Astrocyte of the cerebellum (primary cell): ENCODE measurements around the gene ITGA3.

ENCODE experiments used
- DNase-seq: peaks from one replicate; pipeline ENCODE4 v3.0.0-alpha.2; 2011; ENCODE audit warnings: low read depth
- H3K4me3 ChIP-seq: 2 replicates; pipeline ENCODE4 v1.5.1; 2011; ENCODE audit warnings: mild to moderate bottlenecking, low read depth, low read length, moderate library complexity
- in situ Hi-C: cut with HindIII; loops from 2 replicates; pipeline ENCODE4 v1.10.0; 2017; ENCODE audit warnings: low sequenced_read_pairs
- TF ChIP-seq, protein P1 (sequence below): IDR thresholded peaks from 2 replicates; pipeline ENCODE4 v1.5.1; 2012; ENCODE audit warnings: low read length, low read depth, moderate library complexity, mild to moderate bottlenecking; ENCODE audit errors: missing control alignments

The ITGA3 gene

GRCh38 chr17:50103252-50103651, 47.3 kb downstream of the ITGA3 start:
- in situ Hi-C loops = no loop called here
- H3K4me3 ChIP-seq = no peak overlapping the region
- TF ChIP-seq, protein P1, sequence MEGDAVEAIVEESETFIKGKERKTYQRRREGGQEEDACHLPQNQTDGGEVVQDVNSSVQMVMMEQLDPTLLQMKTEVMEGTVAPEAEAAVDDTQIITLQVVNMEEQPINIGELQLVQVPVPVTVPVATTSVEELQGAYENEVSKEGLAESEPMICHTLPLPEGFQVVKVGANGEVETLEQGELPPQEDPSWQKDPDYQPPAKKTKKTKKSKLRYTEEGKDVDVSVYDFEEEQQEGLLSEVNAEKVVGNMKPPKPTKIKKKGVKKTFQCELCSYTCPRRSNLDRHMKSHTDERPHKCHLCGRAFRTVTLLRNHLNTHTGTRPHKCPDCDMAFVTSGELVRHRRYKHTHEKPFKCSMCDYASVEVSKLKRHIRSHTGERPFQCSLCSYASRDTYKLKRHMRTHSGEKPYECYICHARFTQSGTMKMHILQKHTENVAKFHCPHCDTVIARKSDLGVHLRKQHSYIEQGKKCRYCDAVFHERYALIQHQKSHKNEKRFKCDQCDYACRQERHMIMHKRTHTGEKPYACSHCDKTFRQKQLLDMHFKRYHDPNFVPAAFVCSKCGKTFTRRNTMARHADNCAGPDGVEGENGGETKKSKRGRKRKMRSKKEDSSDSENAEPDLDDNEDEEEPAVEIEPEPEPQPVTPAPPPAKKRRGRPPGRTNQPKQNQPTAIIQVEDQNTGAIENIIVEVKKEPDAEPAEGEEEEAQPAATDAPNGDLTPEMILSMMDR = no peak
- DNase-seq = no peak

- no peak for DNase-seq
- in situ Hi-C loops = no loop called here
- TF ChIP-seq, protein P1 = no peak
- no peak overlapping the region for H3K4me3 ChIP-seq
These were observed 48.0 kb downstream of the ITGA3 start for GRCh38 chr17:50103941-50104340.

- in situ Hi-C loops = no loop called here
- no peak for DNase-seq
- TF ChIP-seq, protein P1 = no peak
- no peak overlapping the region for H3K4me3 ChIP-seq
These were observed 49.9 kb downstream of the ITGA3 start for GRCh38 chr17:50105811-50106210.

- TF ChIP-seq, protein P1 = no peak
- H3K4me3 ChIP-seq = no peak overlapping the region
These were observed 50.7 kb downstream of the ITGA3 start for GRCh38 chr17:50106393-50107131.

GRCh38 chr17:50107790-50108414, 52.0 kb downstream of the ITGA3 start:
- in situ Hi-C loops = no loop called here

More at GRCh38 chr17:50106393-50107131, 50.7 kb downstream of the ITGA3 start:
- in situ Hi-C loops = no loop called here
- no peak for DNase-seq

GRCh38 chr17:50108556-50108955, 52.6 kb downstream of the ITGA3 start:
- H3K4me3 ChIP-seq = no peak overlapping the region
- in situ Hi-C loops = no loop called here
- TF ChIP-seq, protein P1 = no peak
- no peak for DNase-seq

More at GRCh38 chr17:50107790-50108414, 52.0 kb downstream of the ITGA3 start:
- TF ChIP-seq, protein P1 = no peak
- DNase-seq = no peak
- H3K4me3 ChIP-seq = no peak overlapping the region
